Left lung (tissue), 10 donors: ENCODE results near the gene ZNF746. TPM values are rescaled to one million over a fixed set of nuclear protein-coding genes. Genes with fewer than 3 reads are reported as not detected.

ENCODE experiments used
- ATAC-seq: fragments of 200-7000 bp; cut with Tn5 transposase; one replicate; pipeline ENCODE4 v1.9.1; 2020; ENCODE audit warnings: moderate library complexity
- DNase-seq, 4 donors: peaks; one replicate each; pipeline ENCODE4 v3.0.0-alpha.2; 2013 to 2020
- H3K27ac ChIP-seq, 2 donors: fragments of 200-600 bp; sonication (generic) in 1 of 2; one replicate each; pipeline versions ENCODE4 v1.5.0 to v1.8.0; 2020 to 2021
- H3K27me3 ChIP-seq, 2 donors: fragments of 200-600 bp; sonication (generic) in 1 of 2; one replicate each; pipeline versions ENCODE4 v1.5.0 to v1.8.0; 2020 to 2021
- H3K36me3 ChIP-seq, 2 donors: fragments of 200-600 bp; sonication (generic) in 1 of 2; one replicate each; pipeline versions ENCODE4 v1.5.0 to v1.8.0; 2020 to 2021
- H3K4me1 ChIP-seq, 2 donors: fragments of 200-600 bp; one replicate each; pipeline ENCODE4 v1.8.0; 2021
- H3K4me3 ChIP-seq, 2 donors: fragments of 200-600 bp; sonication (generic) in 1 of 2; one replicate each; pipeline versions ENCODE4 v1.5.0 to v1.8.0; 2020 to 2021; ENCODE audit warnings: mild to moderate bottlenecking in 1 of 2
- H3K9me3 ChIP-seq, 2 donors: fragments of 200-600 bp; sonication (generic) in 1 of 2; one replicate each; pipeline versions ENCODE4 v1.5.0 to v1.8.0; 2020 to 2021
- intact Hi-C, 2 donors: fragments of 100-400 bp; cut with DNase I; formaldehyde crosslinking; loops; one replicate each; pipeline versions ENCODE4 v1.11.2 to v1.14.2; 2022
- polyA plus RNA-seq, 6 donors: library from polyadenylated mRNA; unstranded; fragments of 120-200 nt; gene quantifications; one replicate each; pipeline ENCODE4 v1.2.1, GENCODE V29; 2013; ENCODE audit not compliant: insufficient read length in 6 of 6
- total RNA-seq, 2 donors: library from RNA; stranded (reverse); fragmentation: NEBNext Ultra II Directional; extraction: Animal tissue kit (Norgen Biotek cat#: 25700); gene quantifications; one replicate each; pipeline ENCODE4 v1.2.1, GENCODE V29; 2021
- TF ChIP-seq, protein P1 (sequence below), 2 donors: fragments of 200-600 bp; sonication (generic) in 1 of 2; IDR thresholded peaks; one replicate each; pipeline versions ENCODE4 v1.5.0 to v1.8.0; 2021; ENCODE audit warnings: antibody characterized with exemption in 2 of 2
- donor health status: DM: no; HTN: yes; CAD: no.
- donor health status: DM: no; HTN: no; CAD: no.

ZNF746 gene
- total and polyA plus RNA-seq, 8 donors: 13.4 to 22.9 (median 15.8) TPM

DNA sequence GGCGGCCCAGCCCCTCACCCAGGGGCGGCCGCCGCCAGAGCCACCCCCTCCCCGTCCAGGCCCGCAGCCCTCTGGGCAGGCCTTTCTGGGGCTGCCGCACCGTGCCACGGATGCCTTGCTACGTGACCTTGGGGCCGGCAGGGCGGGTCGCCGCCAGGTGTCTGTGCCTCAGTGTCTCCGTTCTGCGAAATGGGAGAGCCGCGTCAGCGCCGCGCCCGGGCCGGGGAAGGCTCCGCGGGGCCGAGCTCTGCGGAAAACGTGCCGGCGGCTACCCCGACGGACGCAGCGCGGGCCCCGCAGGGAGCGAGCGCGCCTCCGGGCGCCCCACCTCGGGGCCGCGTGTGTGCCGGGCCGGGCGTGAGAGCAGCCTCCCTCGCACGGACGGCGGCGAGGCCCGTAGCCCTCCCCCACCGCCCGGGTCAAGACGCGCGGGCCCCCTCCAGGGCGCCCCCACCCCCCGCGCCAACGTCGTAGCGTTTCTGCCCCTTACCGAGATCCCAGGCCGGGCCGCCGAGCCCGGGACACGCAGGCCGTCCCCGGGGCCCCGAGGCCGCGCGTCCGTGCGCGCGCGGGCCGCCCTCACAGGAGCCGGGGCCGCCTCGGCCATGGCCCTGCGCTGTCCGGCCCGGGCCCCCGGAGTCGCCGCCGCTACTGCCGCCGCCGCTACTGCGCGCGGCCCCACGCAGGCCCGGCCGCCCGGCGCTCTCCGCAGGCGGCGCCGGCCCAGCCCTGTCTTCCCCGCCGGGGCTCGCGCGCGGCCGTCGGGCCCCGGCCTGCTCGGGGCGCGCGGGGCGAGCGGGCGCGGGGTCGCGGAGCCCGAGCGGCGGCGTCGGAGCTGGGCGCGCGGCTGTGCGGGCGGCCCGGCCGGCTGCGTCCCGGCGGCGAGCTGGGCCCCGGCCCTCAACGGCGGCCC lies 37.8 kb downstream of the ZNF746 start:
- peak in 2 of 4 donors; percentile 6 to 80 for DNase-seq
- Histone ChIP-seq H3K36me3 (peaks cover 0 to 22% of the 10 kb centered on the region in 2 donors), H3K4me1 (peaks cover 4 to 23% of the 10 kb centered on the region in 2 donors), H3K27me3 (peaks cover 3 to 29% of the 10 kb centered on the region in 2 donors), H3K4me3 (peak overlapping the region; percentile 46 to 65), H3K9me3 (no peaks in the 10 kb centered on the region), H3K27ac (no peak overlapping the region)
- TF ChIP-seq, protein P1, sequence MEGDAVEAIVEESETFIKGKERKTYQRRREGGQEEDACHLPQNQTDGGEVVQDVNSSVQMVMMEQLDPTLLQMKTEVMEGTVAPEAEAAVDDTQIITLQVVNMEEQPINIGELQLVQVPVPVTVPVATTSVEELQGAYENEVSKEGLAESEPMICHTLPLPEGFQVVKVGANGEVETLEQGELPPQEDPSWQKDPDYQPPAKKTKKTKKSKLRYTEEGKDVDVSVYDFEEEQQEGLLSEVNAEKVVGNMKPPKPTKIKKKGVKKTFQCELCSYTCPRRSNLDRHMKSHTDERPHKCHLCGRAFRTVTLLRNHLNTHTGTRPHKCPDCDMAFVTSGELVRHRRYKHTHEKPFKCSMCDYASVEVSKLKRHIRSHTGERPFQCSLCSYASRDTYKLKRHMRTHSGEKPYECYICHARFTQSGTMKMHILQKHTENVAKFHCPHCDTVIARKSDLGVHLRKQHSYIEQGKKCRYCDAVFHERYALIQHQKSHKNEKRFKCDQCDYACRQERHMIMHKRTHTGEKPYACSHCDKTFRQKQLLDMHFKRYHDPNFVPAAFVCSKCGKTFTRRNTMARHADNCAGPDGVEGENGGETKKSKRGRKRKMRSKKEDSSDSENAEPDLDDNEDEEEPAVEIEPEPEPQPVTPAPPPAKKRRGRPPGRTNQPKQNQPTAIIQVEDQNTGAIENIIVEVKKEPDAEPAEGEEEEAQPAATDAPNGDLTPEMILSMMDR (IDR thresholded peaks at IDR 0.05): no peak
- peak; percentile 25 for ATAC-seq
- intact Hi-C loops: no loop called here

DNA sequence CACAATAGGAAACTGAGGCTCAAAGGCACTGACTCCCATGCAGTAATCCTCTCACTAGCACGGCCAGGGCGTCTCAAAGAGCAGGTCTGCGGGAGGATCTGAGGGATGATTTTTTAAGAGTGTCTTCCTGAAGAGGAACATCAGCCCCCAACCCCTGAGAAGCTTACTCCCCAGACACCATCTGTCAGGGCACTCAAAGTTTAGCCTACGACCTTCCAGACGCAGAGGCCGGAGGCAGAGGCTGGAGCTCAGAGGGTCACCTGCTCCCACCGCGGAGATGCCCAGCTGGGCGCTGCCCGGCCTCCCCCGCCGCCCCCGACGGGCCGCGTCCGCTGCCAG lies 38.4 kb downstream of the ZNF746 start:
- DNase-seq (no peak), ATAC-seq (no peak)
- H3K27me3 ChIP-seq: peaks cover 2 to 29% of the 10 kb centered on the region in 2 donors
- H3K36me3 ChIP-seq: peaks cover 0 to 28% of the 10 kb centered on the region in 2 donors
- no peak overlapping the region for H3K27ac ChIP-seq
- TF ChIP-seq, protein P1 (IDR thresholded peaks at IDR 0.05): no peak
- H3K4me1 ChIP-seq: peaks cover 4 to 23% of the 10 kb centered on the region in 2 donors
- peak overlapping the region; percentile 46 to 60 for H3K4me3 ChIP-seq
- intact Hi-C loops: no loop called here
- H3K9me3 ChIP-seq: no peaks in the 10 kb centered on the region

DNA sequence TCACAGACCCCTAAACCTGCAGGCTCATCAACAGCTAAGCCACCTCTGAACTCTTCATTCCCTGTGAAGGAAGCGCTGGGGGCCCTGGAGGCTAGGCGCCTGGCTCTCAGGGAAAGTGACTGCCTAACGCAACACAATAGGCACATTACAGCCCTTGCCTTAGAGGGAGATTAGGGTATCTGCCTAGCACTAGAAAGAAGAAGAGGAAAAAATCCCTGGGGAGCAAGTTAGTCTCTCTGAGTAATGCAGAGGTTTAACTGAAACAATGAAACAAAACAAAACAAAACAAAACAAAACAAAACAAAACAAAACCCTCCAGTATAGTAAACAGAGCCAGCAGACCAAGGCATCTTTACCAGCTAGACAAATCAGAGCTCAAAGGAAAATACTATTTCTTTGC lies 39.4 kb downstream of the ZNF746 start:
- Histone ChIP-seq H3K4me1 (peaks cover 4 to 23% of the 10 kb centered on the region in 2 donors), H3K27me3 (peaks cover 0 to 29% of the 10 kb centered on the region in 2 donors), H3K27ac (no peak overlapping the region), H3K36me3 (peaks cover 0 to 38% of the 10 kb centered on the region in 2 donors), H3K4me3 (no peak overlapping the region), H3K9me3 (no peaks in the 10 kb centered on the region)
- TF ChIP-seq, protein P1 (IDR thresholded peaks at IDR 0.05): no peak
- DNase-seq (no peak), ATAC-seq (no peak)
- intact Hi-C loops: no loop called here

DNA sequence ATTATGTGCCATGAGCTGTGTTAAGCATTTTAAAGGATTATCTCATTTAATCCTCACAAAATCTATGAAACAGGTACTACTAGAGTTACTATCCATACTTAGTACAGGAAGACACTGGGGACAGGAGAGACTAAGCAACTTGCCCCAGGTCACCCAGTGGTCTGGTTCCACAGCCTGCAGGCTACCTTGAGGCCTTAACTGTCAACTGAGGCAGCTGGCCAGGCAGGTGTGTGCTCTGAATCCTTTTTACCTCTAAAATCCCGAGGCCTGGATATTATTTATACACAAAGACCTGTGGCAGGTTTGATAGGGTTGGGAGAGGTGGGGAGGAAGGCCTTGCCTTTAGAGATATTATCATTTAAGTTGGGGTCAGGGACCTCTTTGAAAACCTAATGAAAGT lies 39.8 kb downstream of the ZNF746 start:
- H3K9me3 ChIP-seq: no peaks in the 10 kb centered on the region
- H3K27me3 ChIP-seq: peaks cover 0 to 29% of the 10 kb centered on the region in 2 donors
- no peak overlapping the region for H3K27ac ChIP-seq
- ATAC-seq (no peak), DNase-seq (no peak)
- peaks cover 0 to 42% of the 10 kb centered on the region in 2 donors for H3K36me3 ChIP-seq
- intact Hi-C loops: no loop called here
- H3K4me1 ChIP-seq: peaks cover 4 to 23% of the 10 kb centered on the region in 2 donors
- TF ChIP-seq, protein P1 (IDR thresholded peaks at IDR 0.05): no peak
- no peak overlapping the region for H3K4me3 ChIP-seq
